T1000 (cell line): ENCODE results near the gene GIGYF2.
"Not testable (repeated sequence)": the region's sequence is repeated elsewhere in the genome, so short reads cannot be mapped to it uniquely, and the experiment has no call there.

ENCODE experiments used
- DNase-seq: peaks from one replicate; lab custom pipeline; 2025; ENCODE audit warnings: mixed read lengths; lab: John Stamatoyannopoulos, UW

The GIGYF2 gene

GRCh38 chr2:232893834-232894233 lies 196.7 kb downstream of the GIGYF2 start:
- DNase-seq: no peak

- DNase-seq: no peak
These were observed 197.1 kb downstream of the GIGYF2 start for GRCh38 chr2:232894251-232894650.

GRCh38 chr2:232894746-232895145 lies 197.6 kb downstream of the GIGYF2 start:
- DNase-seq: no peak

- no peak for DNase-seq
These were observed 199.0 kb downstream of the GIGYF2 start for GRCh38 chr2:232896111-232896510.

- DNase-seq: no peak
These were observed 199.8 kb downstream of the GIGYF2 start for GRCh38 chr2:232896720-232897597.

- DNase-seq: no peak
These were observed 200.7 kb downstream of the GIGYF2 start for GRCh38 chr2:232897598-232898408.

- DNase-seq: no peak
These were observed 201.7 kb downstream of the GIGYF2 start for GRCh38 chr2:232898592-232899543.

- DNase-seq: no peak
These were observed 203.9 kb downstream of the GIGYF2 start for GRCh38 chr2:232900811-232901735.

- peak; percentile 51 for DNase-seq
These were observed 204.8 kb downstream of the GIGYF2 start for GRCh38 chr2:232901736-232902578.

GRCh38 chr2:232903989-232904388 lies 206.9 kb downstream of the GIGYF2 start:
- DNase-seq: no peak

GRCh38 chr2:232906867-232907717 lies 210.0 kb downstream of the GIGYF2 start:
- DNase-seq: not testable (repeated sequence)

GRCh38 chr2:232907718-232908085 lies 210.6 kb downstream of the GIGYF2 start:
- DNase-seq: not testable (repeated sequence)

GRCh38 chr2:232908695-232909094 lies 211.6 kb downstream of the GIGYF2 start:
- DNase-seq: no peak
